Adrenal gland (tissue), 5 donors: Measurements from ENCODE around the gene MECR.

Experiments used
- POLR2A ChIP-seq, 2 donors: fragments of 450-650 bp; IDR thresholded peaks; one replicate each; pipeline ENCODE4 v1.6.1; 2017; ENCODE audit warnings: antibody characterized with exemption in 2 of 2, mild to moderate bottlenecking in 2 of 2, moderate library complexity in 1 of 2
- TF ChIP-seq, protein P1 (sequence below), 6 experiments: fragments of 450-650 bp in 4 of 6; fragments of 200-600 bp in 2 of 6; sonication (generic) in 1 of 6; IDR thresholded peaks; 1 replicate in 5 of 6; 2 replicates in 1 of 6; pipeline versions ENCODE4 v1.5.1 to v1.8.0; 2016 to 2021; ENCODE audit warnings: antibody characterized with exemption in 6 of 6, mild to moderate bottlenecking in 2 of 6, moderate library complexity in 1 of 6
- donor health status: DM: no; HTN: no; CAD: no.

DNA sequence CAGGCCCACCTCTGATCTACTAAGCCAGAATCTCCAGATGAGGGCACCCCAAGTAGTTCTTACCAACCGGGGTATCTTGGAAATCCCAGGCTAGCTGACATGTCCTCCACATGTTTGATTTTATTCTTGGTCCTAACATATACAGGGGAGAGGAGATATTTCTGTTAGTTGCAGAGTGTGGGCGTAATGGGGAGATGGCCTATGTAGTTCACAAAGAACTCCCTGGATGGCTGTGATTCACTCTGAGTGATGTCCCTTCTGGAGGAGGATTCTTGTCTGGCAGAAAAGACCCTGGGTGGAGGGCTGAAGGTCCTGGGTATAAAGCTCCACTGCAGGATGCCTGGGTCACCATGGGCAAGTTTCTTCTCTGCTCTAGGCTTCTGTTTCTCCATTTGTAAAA lies 13.1 kb downstream of the MECR start:
- TF ChIP-seq, protein P1, sequence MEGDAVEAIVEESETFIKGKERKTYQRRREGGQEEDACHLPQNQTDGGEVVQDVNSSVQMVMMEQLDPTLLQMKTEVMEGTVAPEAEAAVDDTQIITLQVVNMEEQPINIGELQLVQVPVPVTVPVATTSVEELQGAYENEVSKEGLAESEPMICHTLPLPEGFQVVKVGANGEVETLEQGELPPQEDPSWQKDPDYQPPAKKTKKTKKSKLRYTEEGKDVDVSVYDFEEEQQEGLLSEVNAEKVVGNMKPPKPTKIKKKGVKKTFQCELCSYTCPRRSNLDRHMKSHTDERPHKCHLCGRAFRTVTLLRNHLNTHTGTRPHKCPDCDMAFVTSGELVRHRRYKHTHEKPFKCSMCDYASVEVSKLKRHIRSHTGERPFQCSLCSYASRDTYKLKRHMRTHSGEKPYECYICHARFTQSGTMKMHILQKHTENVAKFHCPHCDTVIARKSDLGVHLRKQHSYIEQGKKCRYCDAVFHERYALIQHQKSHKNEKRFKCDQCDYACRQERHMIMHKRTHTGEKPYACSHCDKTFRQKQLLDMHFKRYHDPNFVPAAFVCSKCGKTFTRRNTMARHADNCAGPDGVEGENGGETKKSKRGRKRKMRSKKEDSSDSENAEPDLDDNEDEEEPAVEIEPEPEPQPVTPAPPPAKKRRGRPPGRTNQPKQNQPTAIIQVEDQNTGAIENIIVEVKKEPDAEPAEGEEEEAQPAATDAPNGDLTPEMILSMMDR (IDR thresholded peaks at IDR 0.05), result no peak
- no peak for TF ChIP-seq POLR2A (IDR thresholded peaks at IDR 0.05)
